ENCODE data around the gene APC2.
"Not testable (repeated sequence)": the region's sequence is repeated elsewhere in the genome, so short reads cannot be mapped to it uniquely, and the experiment has no call there.

APC2 gene

DNA sequence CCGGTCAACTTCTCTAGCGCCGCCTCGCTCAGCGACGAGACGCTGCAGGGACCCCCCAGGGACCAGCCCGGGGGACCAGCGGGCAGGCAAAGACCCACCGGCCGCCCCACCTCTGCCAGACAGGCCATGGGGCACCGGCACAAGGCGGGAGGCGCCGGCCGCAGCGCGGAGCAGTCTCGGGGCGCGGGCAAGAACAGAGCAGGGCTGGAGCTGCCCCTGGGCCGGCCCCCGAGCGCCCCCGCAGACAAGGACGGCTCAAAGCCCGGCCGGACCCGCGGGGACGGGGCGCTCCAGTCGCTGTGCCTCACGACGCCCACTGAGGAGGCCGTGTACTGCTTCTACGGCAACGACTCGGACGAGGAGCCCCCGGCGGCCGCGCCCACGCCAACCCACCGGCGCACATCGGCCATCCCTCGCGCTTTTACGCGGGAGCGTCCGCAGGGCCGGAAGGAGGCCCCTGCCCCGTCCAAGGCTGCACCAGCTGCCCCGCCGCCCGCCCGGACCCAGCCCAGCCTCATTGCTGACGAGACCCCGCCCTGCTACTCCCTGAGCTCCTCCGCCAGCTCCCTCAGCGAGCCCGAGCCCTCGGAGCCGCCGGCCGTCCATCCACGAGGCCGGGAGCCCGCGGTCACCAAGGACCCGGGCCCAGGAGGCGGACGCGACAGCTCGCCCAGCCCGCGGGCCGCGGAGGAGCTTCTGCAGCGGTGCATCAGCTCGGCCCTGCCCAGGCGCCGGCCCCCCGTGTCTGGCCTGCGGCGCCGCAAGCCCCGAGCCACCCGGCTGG lies 17.8 kb downstream of the APC2 start:
- no peak for DNase-seq

DNA sequence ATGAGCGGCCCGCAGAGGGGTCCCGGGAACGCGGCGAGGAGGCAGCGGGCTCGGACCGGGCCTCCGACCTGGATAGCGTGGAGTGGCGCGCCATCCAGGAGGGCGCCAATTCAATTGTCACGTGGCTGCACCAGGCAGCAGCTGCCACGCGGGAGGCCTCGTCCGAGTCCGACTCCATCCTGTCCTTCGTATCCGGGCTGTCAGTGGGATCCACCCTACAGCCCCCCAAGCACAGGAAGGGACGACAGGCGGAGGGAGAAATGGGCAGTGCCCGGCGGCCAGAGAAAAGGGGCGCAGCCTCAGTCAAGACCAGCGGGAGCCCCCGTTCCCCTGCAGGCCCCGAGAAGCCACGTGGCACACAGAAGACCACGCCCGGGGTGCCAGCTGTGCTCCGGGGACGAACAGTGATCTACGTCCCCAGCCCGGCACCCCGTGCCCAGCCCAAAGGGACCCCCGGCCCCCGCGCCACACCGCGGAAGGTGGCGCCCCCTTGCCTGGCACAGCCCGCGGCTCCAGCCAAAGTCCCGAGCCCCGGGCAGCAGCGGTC lies 18.4 kb downstream of the APC2 start:
- no peak for DNase-seq

DNA sequence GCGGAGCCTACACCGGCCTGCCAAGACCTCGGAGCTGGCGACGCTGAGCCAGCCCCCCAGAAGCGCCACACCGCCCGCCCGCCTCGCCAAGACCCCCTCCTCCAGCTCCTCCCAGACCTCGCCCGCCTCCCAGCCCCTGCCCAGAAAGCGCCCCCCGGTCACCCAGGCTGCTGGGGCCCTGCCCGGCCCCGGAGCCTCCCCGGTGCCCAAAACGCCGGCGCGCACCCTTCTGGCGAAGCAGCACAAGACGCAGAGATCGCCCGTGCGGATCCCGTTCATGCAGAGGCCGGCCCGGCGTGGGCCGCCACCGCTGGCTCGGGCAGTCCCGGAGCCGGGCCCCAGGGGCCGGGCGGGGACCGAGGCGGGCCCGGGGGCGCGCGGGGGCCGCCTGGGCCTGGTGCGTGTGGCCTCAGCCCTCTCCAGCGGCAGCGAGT lies 18.9 kb downstream of the APC2 start:
- DNase-seq: no peak

DNA sequence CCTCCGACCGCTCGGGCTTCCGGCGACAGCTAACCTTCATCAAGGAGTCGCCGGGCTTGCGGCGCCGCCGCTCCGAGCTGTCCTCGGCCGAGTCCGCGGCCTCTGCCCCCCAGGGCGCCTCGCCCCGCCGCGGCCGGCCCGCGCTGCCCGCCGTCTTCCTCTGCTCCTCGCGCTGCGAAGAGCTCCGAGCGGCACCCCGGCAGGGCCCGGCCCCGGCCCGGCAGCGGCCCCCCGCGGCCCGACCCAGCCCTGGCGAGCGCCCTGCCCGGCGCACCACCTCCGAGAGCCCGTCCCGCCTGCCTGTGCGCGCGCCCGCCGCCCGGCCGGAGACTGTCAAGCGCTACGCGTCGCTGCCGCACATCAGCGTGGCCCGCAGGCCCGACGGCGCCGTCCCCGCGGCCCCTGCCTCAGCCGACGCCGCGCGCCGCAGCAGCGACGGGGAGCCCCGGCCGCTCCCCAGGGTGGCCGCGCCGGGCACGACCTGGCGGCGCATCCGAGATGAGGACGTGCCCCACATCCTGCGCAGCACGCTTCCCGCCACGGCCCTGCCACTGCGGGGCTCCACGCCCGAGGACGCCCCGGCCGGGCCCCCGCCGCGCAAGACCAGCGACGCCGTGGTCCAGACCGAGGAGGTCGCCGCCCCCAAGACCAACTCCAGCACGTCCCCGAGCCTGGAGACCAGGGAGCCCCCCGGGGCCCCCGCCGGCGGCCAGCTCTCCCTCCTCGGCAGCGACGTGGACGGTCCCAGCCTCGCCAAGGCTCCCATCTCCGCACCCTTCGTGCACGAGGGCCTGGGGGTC lies 19.5 kb downstream of the APC2 start:
- no peak for DNase-seq

DNA sequence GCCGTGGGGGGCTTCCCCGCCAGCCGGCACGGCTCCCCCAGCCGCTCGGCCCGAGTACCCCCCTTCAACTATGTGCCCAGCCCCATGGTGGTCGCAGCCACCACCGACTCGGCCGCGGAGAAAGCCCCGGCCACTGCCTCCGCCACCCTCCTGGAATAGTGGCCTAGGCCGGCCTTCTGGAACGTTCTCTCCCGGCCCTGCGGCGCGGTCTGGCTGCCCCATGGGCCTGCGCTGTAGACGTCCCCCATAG lies 20.1 kb downstream of the APC2 start:
- no peak for DNase-seq

DNA sequence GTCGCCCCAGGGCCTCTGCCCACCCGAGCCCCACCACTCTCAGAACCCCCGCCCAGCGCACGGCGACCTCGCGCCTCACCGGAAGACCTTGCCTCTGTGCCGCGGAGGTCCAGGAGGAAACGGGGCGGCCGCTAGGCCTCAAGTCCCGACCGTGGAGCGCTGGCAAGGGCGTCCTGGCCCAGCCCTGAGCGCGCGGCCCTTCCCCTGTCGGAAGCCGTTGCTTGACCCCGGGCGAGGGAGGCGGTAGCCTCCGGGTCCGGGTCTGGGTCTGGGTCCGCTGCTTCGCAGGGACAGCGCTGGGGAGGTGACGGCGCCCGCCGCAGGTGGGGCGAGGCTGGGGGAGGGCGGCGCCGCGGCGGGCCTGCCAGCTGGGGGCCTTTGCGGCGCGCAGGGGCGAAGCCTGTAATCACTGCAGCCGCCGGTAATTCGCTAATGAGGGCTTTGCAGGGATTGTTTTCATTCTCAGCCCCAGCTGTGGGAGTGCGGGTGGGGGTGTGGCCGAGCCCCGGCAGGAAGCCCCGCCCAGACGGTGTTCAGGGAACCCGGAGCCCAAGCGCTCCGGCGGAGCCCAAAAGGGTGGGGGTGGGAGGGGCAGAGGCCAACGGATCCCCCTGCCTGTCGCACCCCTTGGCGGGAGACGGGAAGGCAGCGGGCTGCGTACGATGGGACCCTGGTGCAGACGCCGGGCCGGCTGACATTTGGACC lies 20.5 kb downstream of the APC2 start:
- DNase-seq: no peak

DNA sequence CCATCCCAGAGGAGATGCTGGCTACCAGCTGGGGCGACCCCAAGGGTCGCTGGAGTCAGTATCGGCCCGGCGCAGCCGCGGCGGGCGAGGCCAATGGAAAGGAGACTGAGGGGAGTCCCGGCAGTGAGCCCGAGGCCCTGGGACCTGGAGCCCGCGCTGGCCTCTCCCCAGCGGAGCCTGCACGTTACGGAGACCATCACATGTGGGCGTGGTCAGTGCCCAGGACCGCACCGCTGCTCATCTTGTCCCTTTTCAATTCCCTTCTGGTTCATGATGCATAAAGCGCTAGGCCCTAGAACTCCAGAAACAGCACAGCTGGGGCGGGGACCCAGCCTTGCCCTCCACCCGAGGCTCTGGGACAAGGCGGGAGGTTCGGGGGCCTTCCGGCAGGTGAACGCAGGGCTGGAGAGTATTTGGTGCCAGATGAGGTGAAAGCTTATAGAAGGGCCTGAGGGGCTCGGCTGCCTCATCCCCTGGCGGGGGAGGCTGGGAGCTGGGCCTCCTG lies 21.1 kb downstream of the APC2 start:
- no peak for DNase-seq

DNA sequence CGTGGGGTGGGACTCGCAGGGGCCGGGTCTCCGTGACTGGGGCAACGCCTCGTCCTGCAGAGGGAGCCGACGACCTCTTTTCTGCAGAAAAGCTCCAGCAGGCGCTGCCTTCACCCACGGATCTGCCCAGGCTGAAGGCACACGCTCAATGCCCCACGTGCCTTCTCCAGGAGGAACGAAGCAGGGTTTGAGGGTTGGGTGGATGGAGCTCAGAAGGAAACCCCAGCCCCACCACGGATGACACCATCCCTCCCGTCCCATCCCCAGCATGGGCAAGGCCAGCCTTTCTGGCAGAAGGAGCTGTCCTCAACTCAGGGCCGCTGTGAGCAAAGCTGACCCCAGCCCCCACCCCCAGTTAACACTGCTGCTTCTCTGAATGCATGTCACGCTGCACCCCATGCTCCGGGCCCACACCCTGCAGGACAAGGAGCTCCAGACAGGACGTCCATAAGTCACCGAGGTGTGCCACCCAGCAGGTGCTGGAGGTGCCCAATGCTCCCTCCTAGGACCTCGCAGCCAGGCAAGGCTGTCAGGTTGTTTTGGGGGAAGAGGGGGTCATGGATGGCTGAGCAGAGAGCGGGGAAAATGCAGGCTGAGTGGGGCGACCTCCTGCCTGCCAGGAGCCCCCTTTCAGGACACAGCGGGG lies 21.7 kb downstream of the APC2 start:
- DNase-seq: no peak

DNA sequence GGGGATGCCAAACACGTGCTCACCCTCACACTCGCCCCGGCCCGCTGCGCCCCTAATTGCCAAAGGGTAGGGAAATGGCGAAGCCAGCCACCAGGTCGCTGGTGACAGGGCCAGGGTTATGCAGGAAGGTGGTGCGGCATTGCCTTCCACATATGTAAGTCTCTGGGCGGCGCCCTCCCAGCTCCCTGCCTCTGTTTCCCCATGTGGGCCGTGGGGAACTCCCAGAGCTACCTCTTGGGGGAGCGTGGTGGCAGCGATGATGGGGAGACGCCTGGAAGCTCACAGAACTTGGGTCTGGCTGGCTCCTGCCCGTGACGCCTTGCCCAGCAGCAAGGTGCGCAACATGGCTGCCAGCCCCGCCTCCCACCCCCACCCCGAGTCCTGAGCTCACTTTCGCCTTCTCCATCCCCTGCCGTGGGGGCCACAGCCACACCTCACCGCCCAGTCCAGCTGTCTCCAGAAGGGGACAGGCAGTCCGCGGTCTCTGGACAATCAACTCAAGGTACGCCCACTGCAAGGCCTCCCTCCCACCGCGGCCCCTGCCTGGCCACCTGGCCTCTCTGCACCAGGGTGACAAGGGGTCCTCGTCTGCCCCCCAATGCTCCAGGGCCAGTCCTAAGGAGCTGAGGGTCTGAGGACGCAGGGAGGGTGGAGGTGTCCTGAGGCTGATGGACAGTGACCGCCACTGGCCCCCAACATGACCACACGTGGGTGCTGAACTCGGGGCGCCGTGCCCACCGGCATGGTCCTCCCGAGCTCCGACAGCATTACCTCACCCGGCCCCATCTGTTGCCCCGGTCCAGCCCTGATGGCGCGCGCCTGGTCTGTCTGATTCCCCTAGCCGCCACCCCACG lies 22.5 kb downstream of the APC2 start:
- DNase-seq: no peak

DNA sequence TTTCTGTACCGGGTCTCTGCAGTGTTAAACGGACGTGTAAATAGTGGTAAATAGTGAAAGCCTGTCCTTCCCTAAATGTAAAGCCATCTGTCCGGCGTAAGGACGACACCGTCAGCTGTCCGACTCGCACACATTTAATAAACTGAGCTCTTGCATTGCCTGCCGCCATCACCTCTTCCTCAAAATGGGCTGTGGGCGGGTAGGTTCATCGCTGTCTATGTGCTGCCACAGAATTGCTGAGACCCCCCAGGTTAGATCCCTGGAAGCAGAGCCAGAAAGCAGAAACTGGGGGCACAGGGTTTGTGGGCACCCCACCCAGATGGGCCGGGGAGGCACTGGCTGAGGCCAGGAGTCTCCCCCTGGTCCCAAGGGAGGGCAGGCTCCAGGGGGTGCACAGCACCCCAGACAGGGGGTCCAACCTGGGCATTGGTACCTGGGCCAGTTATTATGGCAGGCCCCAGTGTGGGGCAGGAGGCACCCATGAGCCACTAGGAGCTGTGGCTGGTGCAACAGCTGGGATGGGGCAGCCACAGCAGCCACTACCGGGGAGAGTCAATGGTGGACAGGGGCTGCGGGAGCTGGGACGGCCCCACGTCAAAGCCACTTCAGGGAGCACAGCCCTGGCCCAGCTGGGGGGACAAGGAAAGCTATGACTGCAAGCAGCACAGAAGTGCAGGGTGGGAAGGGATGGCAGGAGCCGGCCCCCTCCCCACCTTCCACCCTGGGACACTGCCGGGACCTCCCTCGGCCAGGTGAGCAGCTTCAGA lies 23.3 kb downstream of the APC2 start:
- no peak for DNase-seq

DNA sequence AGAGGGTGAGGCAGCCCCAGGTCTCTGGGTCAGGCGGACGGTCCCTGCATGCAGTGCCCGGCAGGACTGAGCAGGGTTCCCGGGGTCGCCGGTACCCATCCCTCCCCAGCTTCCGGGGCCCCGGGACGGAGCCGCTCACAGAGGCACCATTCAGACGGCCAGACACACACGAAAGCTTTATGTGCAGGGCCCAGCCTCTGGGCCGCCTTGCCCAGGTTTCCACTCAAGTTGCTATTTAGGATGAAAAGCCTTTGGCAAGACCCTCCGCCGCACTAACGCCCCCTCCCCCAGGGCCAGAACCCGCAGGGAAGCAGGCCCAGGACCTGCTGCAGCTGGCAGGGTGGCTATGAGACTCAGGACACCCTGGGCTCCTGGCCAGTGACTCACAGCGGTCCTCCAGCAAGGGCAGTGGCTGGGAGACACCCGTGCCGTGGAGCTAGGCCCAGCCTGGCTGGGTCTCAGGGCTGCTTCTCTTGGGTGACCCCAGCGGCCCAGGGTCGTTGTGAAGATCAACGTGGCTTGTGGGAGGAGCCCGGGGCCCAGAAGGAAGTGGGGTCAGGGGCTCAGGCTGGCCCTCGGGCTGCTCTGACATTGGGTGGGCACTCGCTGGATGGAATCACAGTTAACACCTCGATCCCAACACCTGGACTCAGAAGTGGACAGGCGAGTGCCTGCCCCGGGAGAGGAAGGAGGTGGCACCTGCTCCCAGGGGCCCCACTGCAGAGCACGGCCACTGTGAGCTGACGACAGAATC lies 24.3 kb downstream of the APC2 start:
- no peak for DNase-seq

DNA sequence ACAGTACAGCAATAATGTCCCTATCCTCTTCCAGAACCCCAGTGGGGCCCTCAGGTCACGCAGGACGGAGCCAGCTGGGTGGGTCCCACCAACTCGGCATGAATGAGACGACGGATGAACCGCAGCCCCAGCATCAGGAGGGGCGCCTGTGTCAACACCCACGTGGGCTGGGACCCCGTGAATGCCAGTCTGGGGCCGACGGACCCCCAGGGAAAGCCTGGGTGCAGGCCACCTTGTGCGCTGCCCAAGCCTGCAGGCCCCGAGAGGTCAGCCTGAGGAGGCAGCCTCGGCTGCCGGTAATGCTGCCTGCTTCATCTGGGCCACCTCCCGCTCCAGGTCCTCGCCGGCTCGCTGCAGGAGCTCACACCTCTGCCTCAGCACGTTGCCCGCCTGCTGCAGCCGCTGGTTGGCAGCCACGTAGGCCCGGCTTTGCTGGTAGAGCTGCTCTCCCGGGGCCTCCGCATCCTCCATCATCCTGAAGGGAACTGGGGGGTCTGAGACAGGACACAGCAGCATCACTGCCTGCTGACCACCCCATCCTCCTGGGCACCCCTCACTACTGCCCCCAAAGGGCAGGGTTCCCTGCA lies 24.9 kb downstream of the APC2 start:
- no peak for DNase-seq

DNA sequence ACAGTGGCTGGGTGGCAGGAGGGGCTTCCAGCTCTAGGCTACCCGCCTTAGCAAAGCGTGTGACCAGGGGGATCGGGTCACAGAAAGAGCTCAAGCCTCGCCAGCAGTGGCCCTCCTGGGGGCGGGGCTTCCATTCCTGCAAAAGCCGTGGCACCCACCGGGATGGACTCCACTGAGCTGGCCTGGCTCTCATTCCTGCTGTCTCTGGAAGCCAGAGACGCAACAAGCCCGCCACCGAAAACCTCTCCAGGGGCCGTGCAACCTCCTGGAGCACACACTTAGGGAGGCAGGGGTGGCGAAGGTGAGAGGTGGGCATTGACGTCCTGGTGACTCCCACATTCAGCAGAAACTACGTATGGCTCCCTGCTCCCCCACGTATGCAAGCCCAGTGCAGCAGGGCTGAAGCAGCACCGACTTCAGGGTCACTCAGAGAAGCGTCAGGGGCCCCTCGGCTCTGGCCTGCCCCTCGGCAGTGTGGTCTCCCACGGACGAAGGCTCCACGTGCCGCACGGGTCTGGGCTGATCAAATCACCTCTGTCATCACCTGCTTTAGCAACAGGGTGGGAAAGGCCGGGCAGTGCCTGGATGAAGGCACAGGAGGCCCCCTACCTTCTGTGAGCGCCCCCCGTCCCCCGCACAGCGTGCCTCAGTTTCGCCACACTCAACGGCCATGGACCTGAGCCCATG lies 26.0 kb downstream of the APC2 start:
- no peak for DNase-seq

DNA sequence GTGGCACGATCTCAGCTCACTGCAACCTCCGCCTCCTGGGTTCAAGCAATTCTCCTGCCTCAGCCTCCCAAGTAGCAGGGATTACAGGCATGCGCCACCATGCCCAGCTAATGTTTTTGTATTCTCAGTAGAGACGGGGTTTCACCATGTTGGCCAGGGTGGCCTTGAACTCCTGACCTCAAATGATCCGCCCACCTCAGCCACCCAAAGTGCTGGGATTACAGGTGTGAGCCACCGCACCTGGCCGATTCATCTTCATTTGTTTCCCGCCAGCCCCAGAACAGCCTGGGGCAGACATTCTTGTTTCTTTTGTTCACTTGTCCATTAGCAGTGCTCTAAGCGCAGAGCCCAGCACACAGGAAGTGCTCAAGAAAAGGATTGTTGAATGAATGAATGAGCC lies 27.1 kb downstream of the APC2 start:
- not testable (repeated sequence) for DNase-seq

DNA sequence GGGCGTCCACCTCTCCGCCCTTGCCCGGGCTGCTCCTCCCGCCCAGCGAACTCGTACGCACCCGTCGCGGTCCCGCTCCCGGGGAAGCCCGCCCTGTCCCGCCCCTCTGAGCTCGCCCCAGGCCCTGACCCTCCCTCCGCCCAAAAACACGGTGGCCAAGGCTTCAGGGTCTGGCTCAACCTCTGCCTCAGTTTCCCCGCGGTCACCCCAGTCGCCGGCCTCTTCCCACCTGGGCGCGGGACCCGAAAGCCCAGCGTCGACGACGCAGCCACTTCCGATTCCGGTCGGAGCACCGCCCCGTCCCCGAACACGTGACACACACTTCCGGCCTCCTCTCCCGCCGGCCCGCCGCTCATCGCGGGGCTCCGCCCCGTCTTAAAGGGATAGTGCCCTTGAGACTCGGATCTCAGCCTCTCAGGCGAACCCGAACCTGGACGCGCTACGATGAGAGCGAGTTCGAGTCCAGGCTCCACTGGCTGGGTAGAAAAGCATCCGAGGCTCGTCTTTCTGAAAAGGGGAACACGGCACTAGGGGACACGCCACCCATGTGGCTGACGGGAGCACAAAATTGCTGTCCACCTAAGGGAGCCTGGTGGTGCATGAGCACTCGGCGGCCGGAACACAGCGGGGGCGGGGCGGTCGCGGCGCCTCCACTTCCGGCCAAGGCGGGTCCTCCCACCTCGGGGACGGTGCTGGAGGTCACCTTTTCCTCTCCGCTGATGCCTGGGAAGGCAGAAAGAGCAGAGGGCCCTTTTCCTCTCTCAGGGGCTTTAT lies 29.2 kb downstream of the APC2 start, which contains the start of gene C19orf25:
Gene C19orf25 (minus strand): TSS at position 282 of the 774 bp plus-strand sequence. CDS start 312 bp downstream, outside the sequence.
- DNase-seq: peak; percentile 95

DNA sequence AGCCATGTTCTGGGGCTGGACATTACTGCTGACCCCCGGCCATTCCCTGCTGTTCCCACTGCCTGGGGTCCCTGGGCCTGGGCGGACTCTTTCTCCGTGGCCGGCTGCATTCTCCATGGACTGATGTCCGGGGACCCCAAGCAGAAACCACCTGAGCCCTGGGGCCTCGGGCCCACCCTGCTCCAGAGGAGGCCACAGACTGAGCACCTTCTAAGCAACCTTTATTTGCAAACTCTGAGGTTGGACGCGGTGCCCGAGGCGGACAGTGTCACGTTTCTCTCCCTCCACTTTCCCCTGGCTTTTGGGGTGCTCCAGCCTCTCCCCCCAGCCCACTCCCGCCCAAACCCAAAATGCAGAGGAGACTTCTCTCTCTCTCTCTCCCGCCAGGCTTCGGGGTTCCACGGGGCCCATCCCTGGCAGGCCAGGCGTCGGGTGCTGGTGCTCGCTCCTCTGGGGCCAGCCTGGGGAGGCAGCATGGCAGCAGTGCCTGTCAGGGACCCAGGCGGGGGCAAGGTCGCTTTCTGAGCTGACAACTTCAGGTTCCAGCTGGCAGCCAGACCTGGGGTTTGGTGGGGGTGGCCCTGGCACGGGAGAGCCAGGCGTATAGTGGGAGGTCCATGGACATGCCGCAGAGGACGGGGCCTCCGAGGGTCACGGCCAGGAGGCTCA lies 31.4 kb downstream of the APC2 start:
- no peak for DNase-seq

DNA sequence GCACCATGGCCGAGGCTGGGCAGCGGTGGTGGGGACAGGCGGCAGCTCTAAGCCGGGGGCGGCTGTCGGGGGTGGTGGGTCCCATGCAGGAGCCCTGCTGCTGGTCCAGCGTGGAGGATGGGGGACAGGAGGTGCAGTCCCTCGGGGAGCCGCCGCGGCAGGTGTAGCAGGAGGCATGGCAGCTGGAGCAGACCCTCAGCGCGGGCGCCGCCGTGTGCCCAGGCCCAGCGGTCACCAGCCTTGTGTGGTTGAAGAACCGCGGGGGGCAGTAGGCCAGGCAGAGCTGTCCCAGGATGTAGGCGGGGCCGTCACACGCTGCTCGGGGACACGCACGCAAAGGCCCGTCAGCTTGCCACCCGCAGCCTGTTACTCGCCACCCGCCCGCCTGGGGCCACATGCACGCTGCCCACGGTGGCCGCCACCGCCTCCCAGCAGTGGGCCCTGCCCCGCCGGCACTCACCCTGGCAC lies 32.0 kb downstream of the APC2 start:
- no peak for DNase-seq

Measured in right hindlimb (tissue), 1 donor.